ENCODE results near the gene BRCA1.

DNA sequence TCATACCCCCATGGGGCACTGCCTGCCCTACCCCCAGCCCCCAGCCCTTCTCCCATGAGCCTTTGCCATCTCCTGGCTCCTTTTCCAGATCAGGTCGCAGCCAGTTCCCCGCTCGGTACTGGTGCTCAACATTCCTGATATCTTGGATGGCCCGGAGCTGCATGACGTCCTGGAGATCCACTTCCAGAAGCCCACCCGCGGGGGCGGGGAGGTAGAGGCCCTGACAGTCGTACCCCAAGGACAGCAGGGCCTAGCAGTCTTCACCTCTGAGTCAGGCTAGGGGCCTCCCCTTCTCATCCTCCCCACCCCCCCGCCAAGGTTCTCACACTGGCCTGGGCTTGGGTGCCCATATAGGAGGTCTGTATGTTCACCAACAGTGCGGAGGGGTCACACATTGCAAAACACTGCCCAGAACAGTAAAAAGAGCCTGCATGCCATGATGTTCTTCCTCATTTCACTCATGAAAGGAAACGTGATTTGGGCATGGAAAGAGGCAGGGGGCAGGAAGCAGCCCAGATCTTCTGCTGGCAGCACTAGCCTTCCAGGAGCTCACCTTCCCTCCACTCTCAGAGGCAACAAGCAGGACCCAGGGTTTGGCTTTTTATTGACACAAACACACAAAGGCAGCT is 111.0 kb downstream of the BRCA1 start:
- TF ChIP-seq, protein P1, sequence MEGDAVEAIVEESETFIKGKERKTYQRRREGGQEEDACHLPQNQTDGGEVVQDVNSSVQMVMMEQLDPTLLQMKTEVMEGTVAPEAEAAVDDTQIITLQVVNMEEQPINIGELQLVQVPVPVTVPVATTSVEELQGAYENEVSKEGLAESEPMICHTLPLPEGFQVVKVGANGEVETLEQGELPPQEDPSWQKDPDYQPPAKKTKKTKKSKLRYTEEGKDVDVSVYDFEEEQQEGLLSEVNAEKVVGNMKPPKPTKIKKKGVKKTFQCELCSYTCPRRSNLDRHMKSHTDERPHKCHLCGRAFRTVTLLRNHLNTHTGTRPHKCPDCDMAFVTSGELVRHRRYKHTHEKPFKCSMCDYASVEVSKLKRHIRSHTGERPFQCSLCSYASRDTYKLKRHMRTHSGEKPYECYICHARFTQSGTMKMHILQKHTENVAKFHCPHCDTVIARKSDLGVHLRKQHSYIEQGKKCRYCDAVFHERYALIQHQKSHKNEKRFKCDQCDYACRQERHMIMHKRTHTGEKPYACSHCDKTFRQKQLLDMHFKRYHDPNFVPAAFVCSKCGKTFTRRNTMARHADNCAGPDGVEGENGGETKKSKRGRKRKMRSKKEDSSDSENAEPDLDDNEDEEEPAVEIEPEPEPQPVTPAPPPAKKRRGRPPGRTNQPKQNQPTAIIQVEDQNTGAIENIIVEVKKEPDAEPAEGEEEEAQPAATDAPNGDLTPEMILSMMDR (conservative IDR thresholded peaks at IDR 0.05): no peak
- no peak for TF ChIP-seq ZFX (IDR thresholded peaks at IDR 0.05)
